BLaER1 (cell line): ENCODE results near the gene GOPC.
A peak's percentile ranks its signal among the peaks of the same experiment; 100 is the strongest.

ENCODE experiments used
- H3K27ac ChIP-seq: shearing (Covaris generic); formaldehyde crosslinking; 2 replicates; pipeline ENCODE4 v1.8.1; 2022
- H3K27me3 ChIP-seq: shearing (Covaris generic); formaldehyde crosslinking; 2 replicates; pipeline ENCODE4 v1.8.1; 2022
- H3K36me3 ChIP-seq: shearing (Covaris generic); formaldehyde crosslinking; 2 replicates; pipeline ENCODE4 v1.8.1; 2022
- H3K4me1 ChIP-seq: shearing (Covaris generic); formaldehyde crosslinking; 2 replicates; pipeline ENCODE4 v1.8.1; 2022
- H3K4me2 ChIP-seq: shearing (Covaris generic); formaldehyde crosslinking; 2 replicates; pipeline ENCODE4 v1.8.1; 2022
- H3K4me3 ChIP-seq: shearing (Covaris generic); formaldehyde crosslinking; 2 replicates; pipeline ENCODE4 v1.8.1; 2022
- H3K9ac ChIP-seq: shearing (Covaris generic); formaldehyde crosslinking; 2 replicates; pipeline ENCODE4 v1.8.1; 2022
- H3K9me3 ChIP-seq: shearing (Covaris generic); formaldehyde crosslinking; 2 replicates; pipeline ENCODE4 v1.8.1; 2022
- H4K20me1 ChIP-seq: shearing (Covaris generic); formaldehyde crosslinking; 2 replicates; pipeline ENCODE4 v1.8.1; 2022
- Cebpa-rat ChIP-seq: shearing (Covaris generic); IDR thresholded peaks from 2 replicates; pipeline ENCODE4 v1.8.1; 2022

GOPC gene

GRCh38 chr6:117550618-117551242 lies 51.6 kb downstream of the GOPC start:
- Histone ChIP-seq H3K4me2 (no peak overlapping the region), H3K36me3 (no peaks in the 10 kb centered on the region), H3K27ac (no peak overlapping the region), H4K20me1 (no peaks in the 10 kb centered on the region), H3K9ac (no peak overlapping the region), H3K4me3 (no peak overlapping the region), H3K4me1 (peaks cover 33% of the 10 kb centered on the region), H3K9me3 (peaks cover 6% of the 10 kb centered on the region), H3K27me3 (peaks cover 6% of the 10 kb centered on the region; the same call in 1 of the 2 replicates)
- no peak for TF ChIP-seq Cebpa-rat

GRCh38 chr6:117550078-117550600 lies 52.2 kb downstream of the GOPC start:
- Histone ChIP-seq H3K9me3 (peaks cover 6% of the 10 kb centered on the region), H3K27me3 (peaks cover 6% of the 10 kb centered on the region; the same call in 1 of the 2 replicates), H3K36me3 (no peaks in the 10 kb centered on the region), H3K9ac (no peak overlapping the region), H3K4me1 (peaks cover 33% of the 10 kb centered on the region), H4K20me1 (no peaks in the 10 kb centered on the region), H3K27ac (no peak overlapping the region), H3K4me2 (no peak overlapping the region), H3K4me3 (no peak overlapping the region)
- TF ChIP-seq Cebpa-rat: no peak

- H4K20me1 ChIP-seq: no peaks in the 10 kb centered on the region
- H3K4me3 ChIP-seq: no peak overlapping the region
- peaks cover 6% of the 10 kb centered on the region; the same call in 1 of the 2 replicates for H3K27me3 ChIP-seq
- no peak overlapping the region for H3K9ac ChIP-seq
- no peak overlapping the region for H3K4me2 ChIP-seq
- H3K4me1 ChIP-seq: peaks cover 33% of the 10 kb centered on the region
- TF ChIP-seq Cebpa-rat: no peak
- H3K27ac ChIP-seq: no peak overlapping the region
- peaks cover 6% of the 10 kb centered on the region for H3K9me3 ChIP-seq
- no peaks in the 10 kb centered on the region for H3K36me3 ChIP-seq
Observed at GRCh38 chr6:117549611-117550010, 52.7 kb downstream of the GOPC start.

- H3K9me3 ChIP-seq: peaks cover 6% of the 10 kb centered on the region
- no peaks in the 10 kb centered on the region for H4K20me1 ChIP-seq
- TF ChIP-seq Cebpa-rat: no peak
- no peak overlapping the region for H3K4me3 ChIP-seq
- H3K36me3 ChIP-seq: no peaks in the 10 kb centered on the region
- no peak overlapping the region for H3K9ac ChIP-seq
- peak overlapping the region; percentile 30 for H3K4me2 ChIP-seq
- peaks cover 33% of the 10 kb centered on the region for H3K4me1 ChIP-seq
- H3K27me3 ChIP-seq: peaks cover 6% of the 10 kb centered on the region; the same call in 1 of the 2 replicates
- no peak overlapping the region for H3K27ac ChIP-seq
Observed at GRCh38 chr6:117548797-117549301, 53.5 kb downstream of the GOPC start.

GRCh38 chr6:117547688-117548621 lies 54.4 kb downstream of the GOPC start:
- H3K36me3 ChIP-seq: no peaks in the 10 kb centered on the region
- H3K9ac ChIP-seq: no peak overlapping the region
- H3K27ac ChIP-seq: no peak overlapping the region
- peaks cover 6% of the 10 kb centered on the region for H3K9me3 ChIP-seq
- TF ChIP-seq Cebpa-rat: no peak
- peak overlapping the region; percentile 30 for H3K4me2 ChIP-seq
- peaks cover 29% of the 10 kb centered on the region for H3K4me1 ChIP-seq
- H3K27me3 ChIP-seq: peaks cover 6% of the 10 kb centered on the region; the same call in 1 of the 2 replicates
- H4K20me1 ChIP-seq: no peaks in the 10 kb centered on the region
- H3K4me3 ChIP-seq: no peak overlapping the region

- Histone ChIP-seq H3K9me3 (peaks cover 6% of the 10 kb centered on the region), H4K20me1 (no peaks in the 10 kb centered on the region), H3K4me2 (no peak overlapping the region), H3K27me3 (peaks cover 6% of the 10 kb centered on the region; the same call in 1 of the 2 replicates), H3K4me1 (peaks cover 26% of the 10 kb centered on the region), H3K36me3 (no peaks in the 10 kb centered on the region), H3K9ac (no peak overlapping the region), H3K27ac (no peak overlapping the region), H3K4me3 (no peak overlapping the region)
- TF ChIP-seq Cebpa-rat: no peak
Observed at GRCh38 chr6:117546674-117547073, 55.6 kb downstream of the GOPC start.

GRCh38 chr6:117545161-117545595 lies 57.1 kb downstream of the GOPC start:
- no peaks in the 10 kb centered on the region for H3K36me3 ChIP-seq
- H3K27me3 ChIP-seq: peaks cover 6% of the 10 kb centered on the region; the same call in 1 of the 2 replicates
- H3K4me1 ChIP-seq: peaks cover 26% of the 10 kb centered on the region
- peaks cover 6% of the 10 kb centered on the region for H3K9me3 ChIP-seq
- no peak overlapping the region for H3K4me2 ChIP-seq
- H3K27ac ChIP-seq: no peak overlapping the region
- no peak for TF ChIP-seq Cebpa-rat
- no peak overlapping the region for H3K9ac ChIP-seq
- H4K20me1 ChIP-seq: no peaks in the 10 kb centered on the region
- H3K4me3 ChIP-seq: no peak overlapping the region

GRCh38 chr6:117544716-117545115 lies 57.6 kb downstream of the GOPC start:
- Histone ChIP-seq H3K27me3 (peaks cover 6% of the 10 kb centered on the region; the same call in 1 of the 2 replicates), H3K4me1 (peaks cover 25% of the 10 kb centered on the region), H3K36me3 (no peaks in the 10 kb centered on the region), H3K4me3 (no peak overlapping the region), H3K9me3 (peaks cover 6% of the 10 kb centered on the region), H3K27ac (no peak overlapping the region), H3K4me2 (no peak overlapping the region), H3K9ac (no peak overlapping the region), H4K20me1 (no peaks in the 10 kb centered on the region)
- no peak for TF ChIP-seq Cebpa-rat

- H3K27me3 ChIP-seq: 0 out of 2 replicates have a peak, but pooled peaks cover under 1% of the 10 kb centered on the region
- TF ChIP-seq Cebpa-rat: no peak
- H4K20me1 ChIP-seq: no peaks in the 10 kb centered on the region
- no peak overlapping the region for H3K9ac ChIP-seq
- no peak overlapping the region for H3K4me2 ChIP-seq
- H3K4me1 ChIP-seq: peaks cover 2% of the 10 kb centered on the region
- H3K9me3 ChIP-seq: no peaks in the 10 kb centered on the region
- no peak overlapping the region for H3K4me3 ChIP-seq
- H3K36me3 ChIP-seq: no peaks in the 10 kb centered on the region
- no peak overlapping the region for H3K27ac ChIP-seq
Observed at GRCh38 chr6:117542493-117542892, 59.8 kb downstream of the GOPC start.

GRCh38 chr6:117540670-117541069 lies 61.6 kb downstream of the GOPC start:
- no peaks in the 10 kb centered on the region for H3K36me3 ChIP-seq
- no peaks in the 10 kb centered on the region for H4K20me1 ChIP-seq
- TF ChIP-seq Cebpa-rat: no peak
- no peaks in the 10 kb centered on the region for H3K4me1 ChIP-seq
- H3K27me3 ChIP-seq: no peaks in the 10 kb centered on the region
- no peak overlapping the region for H3K4me3 ChIP-seq
- no peaks in the 10 kb centered on the region for H3K9me3 ChIP-seq
- H3K9ac ChIP-seq: no peak overlapping the region
- H3K4me2 ChIP-seq: no peak overlapping the region
- H3K27ac ChIP-seq: no peak overlapping the region
